BE2C (cell line): Measurements from ENCODE around the gene MYBPC3.
A peak's percentile ranks its signal among the peaks of the same experiment; 100 is the strongest.

ENCODE experiments used
- DNase-seq: peaks from one replicate; pipeline ENCODE4 v3.0.0-alpha.2; 2020
- H3K27me3 ChIP-seq: fragments of 250-450 bp; sonication (Bioruptor Pico); 2 replicates; pipeline ENCODE4 v1.5.1; 2020; ENCODE audit warnings: mild to moderate bottlenecking
- H3K36me3 ChIP-seq: fragments of 250-450 bp; sonication (Bioruptor Pico); 2 replicates; pipeline ENCODE4 v1.5.1; 2020; ENCODE audit warnings: mild to moderate bottlenecking
- H3K4me1 ChIP-seq: fragments of 250-450 bp; sonication (Bioruptor Pico); 2 replicates; pipeline ENCODE4 v1.5.1; 2020
- H3K4me3 ChIP-seq: 2 replicates; pipeline ENCODE4 v1.5.1; 2011; ENCODE audit warnings: low read depth, low read length
- H3K9me3 ChIP-seq: fragments of 250-450 bp; sonication (Bioruptor Pico); 2 replicates; pipeline ENCODE4 v1.5.1; 2020
- TF ChIP-seq, protein P1 (sequence below): IDR thresholded peaks from 2 replicates; pipeline ENCODE4 v1.5.1; 2012; ENCODE audit warnings: mild to moderate bottlenecking, low read depth, low read length

MYBPC3 gene

DNA sequence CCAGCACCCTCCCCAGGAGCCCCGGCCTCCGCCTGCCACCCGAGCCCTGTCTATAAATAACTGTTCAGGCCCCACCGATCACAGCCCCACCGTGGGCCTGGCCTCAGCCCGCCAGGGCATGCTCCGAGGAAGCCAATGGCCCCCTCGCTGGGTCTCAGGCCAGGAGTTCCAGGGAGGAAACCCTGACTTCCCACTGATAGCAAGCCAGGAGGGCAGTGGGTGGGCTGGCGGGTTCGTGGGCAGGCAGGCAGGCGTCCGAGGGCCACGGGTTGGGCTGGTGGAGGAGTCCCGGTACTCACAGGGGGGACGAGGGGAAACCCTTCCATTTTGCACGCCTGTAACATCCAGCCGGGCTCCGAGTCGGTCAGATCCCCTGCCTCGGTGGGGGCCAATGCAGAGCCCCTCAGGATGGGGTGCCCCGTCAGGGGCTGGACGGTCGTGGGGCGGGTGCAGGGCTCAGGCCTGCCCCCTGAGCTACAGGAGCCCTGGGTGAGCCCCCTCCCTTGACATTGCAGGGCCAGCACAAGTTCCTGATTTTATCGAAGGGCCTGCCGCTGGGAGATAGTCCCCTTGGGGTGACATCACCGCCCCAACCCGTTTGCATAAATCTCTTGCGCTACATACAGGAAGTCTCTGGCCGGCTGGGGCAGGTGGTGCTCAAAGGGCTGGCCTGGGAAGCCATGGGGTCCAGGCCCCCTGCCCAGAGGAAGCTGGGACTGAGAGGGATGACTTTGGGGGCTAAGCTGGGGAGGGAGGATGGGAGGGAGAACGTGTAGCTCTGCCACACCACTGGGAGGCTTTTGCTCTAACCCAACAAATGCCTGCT, 25.7 kb upstream of the MYBPC3 start, which contains the start of gene SPI1:
SPI1 (minus strand) TSS at position 538 of the 826 bp plus-strand sequence; CDS start at position 344, 194 bp downstream.
- Histone ChIP-seq H3K9me3 (no peaks in the 10 kb centered on the region), H3K36me3 (no peaks in the 10 kb centered on the region), H3K4me1 (no peaks in the 10 kb centered on the region), H3K4me3 (no peak within 1 kb of the TSS), H3K27me3 (no peaks in the 10 kb centered on the region)
- TF ChIP-seq, protein P1, sequence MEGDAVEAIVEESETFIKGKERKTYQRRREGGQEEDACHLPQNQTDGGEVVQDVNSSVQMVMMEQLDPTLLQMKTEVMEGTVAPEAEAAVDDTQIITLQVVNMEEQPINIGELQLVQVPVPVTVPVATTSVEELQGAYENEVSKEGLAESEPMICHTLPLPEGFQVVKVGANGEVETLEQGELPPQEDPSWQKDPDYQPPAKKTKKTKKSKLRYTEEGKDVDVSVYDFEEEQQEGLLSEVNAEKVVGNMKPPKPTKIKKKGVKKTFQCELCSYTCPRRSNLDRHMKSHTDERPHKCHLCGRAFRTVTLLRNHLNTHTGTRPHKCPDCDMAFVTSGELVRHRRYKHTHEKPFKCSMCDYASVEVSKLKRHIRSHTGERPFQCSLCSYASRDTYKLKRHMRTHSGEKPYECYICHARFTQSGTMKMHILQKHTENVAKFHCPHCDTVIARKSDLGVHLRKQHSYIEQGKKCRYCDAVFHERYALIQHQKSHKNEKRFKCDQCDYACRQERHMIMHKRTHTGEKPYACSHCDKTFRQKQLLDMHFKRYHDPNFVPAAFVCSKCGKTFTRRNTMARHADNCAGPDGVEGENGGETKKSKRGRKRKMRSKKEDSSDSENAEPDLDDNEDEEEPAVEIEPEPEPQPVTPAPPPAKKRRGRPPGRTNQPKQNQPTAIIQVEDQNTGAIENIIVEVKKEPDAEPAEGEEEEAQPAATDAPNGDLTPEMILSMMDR = no peak
- DNase-seq = peak; percentile 23

DNA sequence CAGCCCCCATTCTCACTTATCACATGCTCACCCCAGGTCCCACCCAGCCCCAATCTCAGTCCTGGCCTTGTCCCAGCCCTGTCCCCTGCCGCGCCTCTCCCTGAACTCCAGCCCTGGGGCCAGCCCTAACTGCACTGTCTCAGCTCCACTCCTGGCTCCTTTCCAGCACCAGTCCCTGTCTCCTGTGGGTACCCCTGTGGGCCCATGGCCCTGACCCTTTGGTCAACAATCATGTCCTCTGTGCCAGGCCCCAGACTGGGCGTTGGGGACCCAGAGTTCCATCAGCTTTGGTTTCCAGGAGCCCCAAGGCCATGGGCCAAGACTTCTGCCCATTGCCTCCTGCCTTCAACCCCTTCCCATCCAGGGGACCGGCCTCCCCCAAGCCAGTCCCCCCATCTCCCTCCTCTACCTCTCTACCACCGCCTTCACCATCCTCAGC, 25.1 kb upstream of the MYBPC3 start:
- Histone ChIP-seq H3K4me1 (no peaks in the 10 kb centered on the region), H3K4me3 (no peak overlapping the region)

DNA sequence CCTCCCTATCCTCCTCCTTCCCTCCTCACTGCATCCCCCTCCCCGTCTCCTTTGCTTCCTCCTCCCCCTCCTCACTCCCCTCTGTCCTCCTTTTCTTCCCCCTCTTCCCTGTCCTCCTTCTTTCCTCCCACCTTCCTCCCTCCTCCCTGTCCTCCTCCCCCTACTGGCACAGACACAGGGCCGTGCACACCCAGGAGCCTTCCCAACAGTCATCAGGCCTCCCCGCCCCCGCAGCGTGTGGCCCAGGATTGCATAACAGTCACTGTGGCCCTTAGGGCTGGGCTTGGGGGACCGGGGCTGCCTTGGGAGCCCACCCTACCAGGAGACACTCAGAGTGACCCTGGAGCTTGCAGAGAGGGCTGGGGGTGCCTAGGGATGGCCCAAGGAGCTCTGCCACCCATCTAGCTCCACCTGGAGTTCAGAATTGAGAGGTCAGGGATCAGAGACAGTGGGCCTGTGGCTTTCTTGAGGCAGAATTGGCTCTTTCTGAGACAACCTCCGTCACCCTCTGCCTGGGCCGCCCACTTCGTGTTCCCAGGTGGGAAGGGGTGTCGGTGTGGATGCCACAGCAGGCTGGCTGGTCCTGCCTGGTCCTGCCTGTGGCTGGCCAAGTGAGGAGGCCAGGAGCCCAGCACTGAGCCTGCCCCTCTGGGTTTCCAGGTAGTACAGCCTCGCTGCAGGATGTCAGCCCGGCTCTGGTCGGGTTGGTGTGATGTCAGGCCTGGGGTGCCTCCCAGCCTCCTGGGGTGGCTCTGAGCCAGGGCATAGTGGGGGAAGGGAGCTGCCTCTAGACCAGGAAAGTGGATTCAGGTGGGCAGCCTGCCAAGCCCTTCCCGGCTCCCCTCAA, 24.2 kb upstream of the MYBPC3 start:
- TF ChIP-seq, protein P1 = no peak
- Histone ChIP-seq H3K36me3 (no peaks in the 10 kb centered on the region), H3K4me1 (no peaks in the 10 kb centered on the region), H3K4me3 (no peak overlapping the region), H3K9me3 (no peaks in the 10 kb centered on the region), H3K27me3 (no peaks in the 10 kb centered on the region)
- no peak for DNase-seq

More for the DNA sequence above, 25.1 kb upstream of the MYBPC3 start:
- DNase-seq = no peak
- TF ChIP-seq, protein P1 = no peak
- Histone ChIP-seq H3K36me3 (no peaks in the 10 kb centered on the region), H3K9me3 (no peaks in the 10 kb centered on the region), H3K27me3 (no peaks in the 10 kb centered on the region)

DNA sequence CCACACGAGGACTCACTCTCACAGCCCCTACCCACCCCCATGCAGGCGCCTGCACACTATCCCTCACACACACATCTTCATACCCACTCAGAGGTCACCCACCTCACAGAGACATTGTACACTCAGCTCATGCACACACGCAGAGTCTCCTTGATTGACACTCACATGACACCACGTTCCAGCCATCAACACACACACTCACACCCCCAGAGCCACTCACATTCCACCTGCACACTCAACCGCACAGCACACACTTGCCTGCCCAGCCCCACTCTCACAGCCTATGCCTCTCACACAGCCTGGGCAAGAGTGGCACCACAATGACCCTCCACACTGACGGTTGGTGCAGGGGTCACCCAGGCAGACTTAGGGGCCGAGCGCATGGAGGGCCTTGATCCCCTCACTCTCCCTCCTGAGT, 23.6 kb upstream of the MYBPC3 start:
- H3K4me1 ChIP-seq = no peaks in the 10 kb centered on the region
- no peak for DNase-seq
- H3K4me3 ChIP-seq = no peak overlapping the region
- H3K9me3 ChIP-seq = no peaks in the 10 kb centered on the region
- H3K36me3 ChIP-seq = no peaks in the 10 kb centered on the region
- TF ChIP-seq, protein P1 = no peak
- H3K27me3 ChIP-seq = no peaks in the 10 kb centered on the region

DNA sequence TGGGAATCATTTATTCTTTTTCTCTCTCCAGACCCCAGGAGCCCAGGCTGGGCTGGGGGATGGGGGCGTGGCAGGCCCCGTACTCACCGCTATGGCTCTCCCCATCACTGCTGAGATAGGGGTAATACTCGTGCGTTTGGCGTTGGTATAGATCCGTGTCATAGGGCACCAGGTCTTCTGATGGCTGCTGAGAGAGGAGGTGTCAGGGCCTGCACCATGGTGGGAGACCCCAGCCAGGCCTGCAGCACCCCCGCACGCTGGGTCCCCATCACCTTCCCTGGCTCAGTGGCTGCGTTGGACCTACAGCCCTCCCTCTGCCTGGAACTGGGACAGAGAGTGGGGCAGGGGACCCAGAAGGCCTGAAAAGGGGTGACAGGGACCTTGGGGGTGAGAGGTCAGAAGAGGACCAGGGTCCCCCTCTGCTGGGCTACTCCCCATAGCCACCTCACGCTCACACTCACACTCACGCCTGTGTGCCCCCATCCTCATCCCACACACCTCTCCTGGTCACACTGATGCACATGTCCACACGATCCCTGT, 23.1 kb upstream of the MYBPC3 start:
- Histone ChIP-seq H3K36me3 (no peaks in the 10 kb centered on the region), H3K4me1 (no peaks in the 10 kb centered on the region), H3K4me3 (no peak overlapping the region), H3K9me3 (no peaks in the 10 kb centered on the region), H3K27me3 (no peaks in the 10 kb centered on the region)
- TF ChIP-seq, protein P1 = no peak
- no peak for DNase-seq
